K562 (cell line): Measurements from ENCODE around the gene GNG7. TPM values are rescaled to one million over a fixed set of nuclear protein-coding genes. Genes with fewer than 3 reads are reported as not detected.

Source experiments
- AFF1 ChIP-seq, 2 experiments: fragments of 450-650 bp; IDR thresholded peaks; 2 replicates each; pipeline ENCODE4 v1.6.1; 2018; ENCODE audit warnings: mild to moderate bottlenecking in 2 of 2, low read depth in 1 of 2; ENCODE audit not compliant: partially characterized antibody in 2 of 2
- EP300 ChIP-seq: IDR thresholded peaks from 2 replicates; pipeline ENCODE4 v1.6.1; 2012; ENCODE audit warnings: low read length, improper control_type of control experiment
- ESRRA ChIP-seq: fragments of 450-650 bp; IDR thresholded peaks from 2 replicates; pipeline ENCODE4 v1.6.1; 2014; ENCODE audit warnings: low read depth, mild to moderate bottlenecking, moderate library complexity, borderline replicate concordance
- GABPB1 ChIP-seq: sonication (generic); formaldehyde crosslinking; IDR thresholded peaks from 2 replicates; pipeline ENCODE4 v1.8.0; 2022; ENCODE audit warnings: mild to moderate bottlenecking, missing genetic modification reagents
- GABPB2 ChIP-seq: fragments of 250-450 bp; sonication (Bioruptor Pico); conservative IDR thresholded peaks from 2 replicates; pipeline ENCODE4 v1.5.1; 2021; ENCODE audit warnings: mild to moderate bottlenecking
- MAFF ChIP-seq: IDR thresholded peaks from 2 replicates; pipeline ENCODE4 v1.6.1; 2012; ENCODE audit warnings: low read length, improper control_type of control experiment
- NBN ChIP-seq: fragments of 450-650 bp; IDR thresholded peaks from 2 replicates; pipeline ENCODE4 v1.6.1; 2016; ENCODE audit warnings: low read depth, mild to moderate bottlenecking
- NCOA1 ChIP-seq: fragments of 450-650 bp; IDR thresholded peaks from 2 replicates; pipeline ENCODE4 v1.6.1; 2016; ENCODE audit warnings: low read depth
- NFIX ChIP-seq: fragments of 250-450 bp; sonication (Bioruptor Pico); IDR thresholded peaks from 2 replicates; pipeline ENCODE4 v1.4.0; 2020; ENCODE audit warnings: low read depth, mild to moderate bottlenecking, moderate library complexity
- POLR2H ChIP-seq: IDR thresholded peaks from 2 replicates; pipeline ENCODE4 v1.6.1; 2016; ENCODE audit warnings: missing genetic modification characterization, low read depth, mild to moderate bottlenecking, control low read depth, missing compliant biosample characterization, moderate library complexity
- PTBP1 ChIP-seq: fragments of 200-400 bp; formaldehyde crosslinking; IDR thresholded peaks from 2 replicates; pipeline ENCODE4 v1.6.1; 2017; ENCODE audit warnings: low read depth, low read length
- RCOR1 ChIP-seq, 2 experiments: IDR thresholded peaks; 2 replicates each; pipeline ENCODE4 v1.6.1; 2012; ENCODE audit warnings: low read depth in 2 of 2, low read length in 2 of 2, borderline replicate concordance in 1 of 2, improper control_type of control experiment in 1 of 2
- RHOXF2B ChIP-seq: fragments of 250-450 bp; sonication (Bioruptor Pico); conservative IDR thresholded peaks from 2 replicates; pipeline ENCODE4 v1.5.1; 2021
- SMAD1 ChIP-seq: fragments of 150-350 bp; IDR thresholded peaks from 2 replicates; pipeline ENCODE4 v1.6.1; 2014; ENCODE audit warnings: low read length, low read depth; ENCODE audit not compliant: partially characterized antibody
- THRB ChIP-seq: fragments of 450-650 bp; formaldehyde crosslinking; conservative IDR thresholded peaks from 2 replicates; pipeline ENCODE4 v1.4.0; 2022; ENCODE audit warnings: mild to moderate bottlenecking, missing genetic modification characterization
- ZFP1 ChIP-seq: fragments of 450-650 bp; formaldehyde crosslinking; IDR thresholded peaks from 2 replicates; pipeline ENCODE4 v1.4.0; 2020; ENCODE audit warnings: mild to moderate bottlenecking, mixed read lengths
- ZKSCAN1 ChIP-seq: fragments of 150-350 bp; IDR thresholded peaks from 2 replicates; pipeline ENCODE4 v1.6.1; 2016; ENCODE audit warnings: low read depth, low read length
- ZNF184 ChIP-seq: sonication (generic); formaldehyde crosslinking; IDR thresholded peaks from 2 replicates; pipeline ENCODE4 v1.5.0; 2020; ENCODE audit warnings: missing genetic modification reagents
- ZNF354B ChIP-seq: fragments of 250-450 bp; sonication (Bioruptor Pico); IDR thresholded peaks from 2 replicates; pipeline ENCODE4 v1.4.0; 2020
- ZNF445 ChIP-seq: fragments of 250-450 bp; sonication (Bioruptor Pico); IDR thresholded peaks from 2 replicates; pipeline ENCODE4 v1.4.0; 2020; ENCODE audit warnings: low read depth, mild to moderate bottlenecking, moderate library complexity
- ZNF655 ChIP-seq: fragments of 250-450 bp; sonication (Bioruptor Pico); IDR thresholded peaks from 2 replicates; pipeline ENCODE4 v1.5.0; 2021
- ZNF717 ChIP-seq: fragments of 250-450 bp; sonication (Bioruptor Pico); IDR thresholded peaks from 2 replicates; pipeline ENCODE4 v1.5.0; 2021
- ZNF740 ChIP-seq, 3 experiments: fragments of 200-800 bp in 1 of 3; sonication (Bioruptor generic) in 1 of 3; sonication (generic) in 1 of 3; formaldehyde crosslinking in 1 of 3; IDR thresholded peaks; 2 replicates each; pipeline versions ENCODE4 v1.6.1 to v1.8.0; 2016 to 2022; ENCODE audit warnings: mild to moderate bottlenecking in 2 of 3, missing compliant biosample characterization in 2 of 3, missing genetic modification characterization in 2 of 3, missing genetic modification reagents in 1 of 3
- polyA plus RNA-seq, 8 experiments: library from polyadenylated mRNA; depleted of rRNA in 4 of 8; stranded (reverse) in 5 of 8; unstranded in 3 of 8; fragments of >200 nt; fragmentation: Nextera tagmentation in 2 of 8; fragmentation: Illumina TruSeq in 1 of 8; extraction: Ambion mirVana in 2 of 8; extraction: Trizol in 1 of 8; gene quantifications; 2 replicates each; pipeline versions ENCODE4 v1.2.1 to v1.2.3, GENCODE V29; 2011 to 2014; ENCODE audit warnings: inconsistent platforms in 1 of 8, missing spikeins in 1 of 8
- total RNA-seq, 7 experiments: library from RNA; depleted of rRNA in 6 of 7; stranded (reverse); fragments of >200 nt in 6 of 7; fragmentation: Illumina TruSeq in 2 of 7; extraction: Trizol in 2 of 7; gene quantifications; 2 replicates each; pipeline versions ENCODE4 v1.2.1 to v1.2.3, GENCODE V29; 2011 to 2021; ENCODE audit warnings: low replicate concordance in 1 of 7

Gene GNG7
- total and polyA plus RNA-seq, 9 of the 15 experiments (the other 6 are each of a cell fraction or from before 2014, with no cell fraction given), result 0.01 to 0.20 (median 0.06) TPM; not detected in 1

GRCh38 chr19:2552859-2553258 lies 149.6 kb downstream of the GNG7 start (continued):
- no peak for TF ChIP-seq GABPB1
- TF ChIP-seq ZNF740 (CRISPR knock-in tag; IDR thresholded peaks at IDR 0.05), result no peak; the same call in 1 of the 2 replicates
- TF ChIP-seq ZNF740 (tag; IDR thresholded peaks at IDR 0.05), result no peak
- no peak for TF ChIP-seq ZKSCAN1
- no peak for TF ChIP-seq ZFP1 (CRISPR knock-in tag)
- no peak for TF ChIP-seq ZNF354B (CRISPR knock-in tag)
- TF ChIP-seq ZNF445 (CRISPR knock-in tag), result no peak
- TF ChIP-seq RHOXF2B (CRISPR knock-in tag), result no peak
- TF ChIP-seq GABPB2, result no peak
- TF ChIP-seq EP300, result no peak
- TF ChIP-seq SMAD1, result no peak
- no peak for TF ChIP-seq ZNF717 (CRISPR knock-in tag)
- TF ChIP-seq THRB (CRISPR knock-in tag), result no peak
- no peak for TF ChIP-seq ZNF184
- TF ChIP-seq NCOA1, result peak; percentile 34; the same call in 1 of the 2 replicates
- TF ChIP-seq PTBP1, result no peak
- TF ChIP-seq ESRRA, result peak; percentile 38; the same call in 1 of the 2 replicates
- TF ChIP-seq NFIX (CRISPR knock-in tag), result no peak
- TF ChIP-seq RCOR1 (IDR thresholded peaks at IDR 0.05; ENCODE audit: borderline replicate concordance in 1 of 2, low read depth in 2 of 2, low read length in 2 of 2), result peak in 1 of 2 experiments; percentile 17; a peak in 1 of 4 replicates
- TF ChIP-seq POLR2H, result no peak
- peak in 1 of 2 experiments; percentile 68 for TF ChIP-seq AFF1 (IDR thresholded peaks at IDR 0.05; ENCODE audit: low read depth in 1 of 2, partially characterized antibody in 2 of 2)
- peak; percentile 83; the same call in 1 of the 2 replicates for TF ChIP-seq NBN
- no peak for TF ChIP-seq MAFF
- TF ChIP-seq ZNF655 (CRISPR knock-in tag), result no peak
